Measurements from ENCODE around the gene TBC1D10B. TPM values are rescaled to one million over a fixed set of nuclear protein-coding genes. Genes with fewer than 3 reads are reported as not detected.
A peak's percentile ranks its signal among the peaks of the same experiment; 100 is the strongest.

The TBC1D10B gene
- total and polyA plus RNA-seq, 9 of the 15 experiments (the other 6 are each of a cell fraction or from before 2014, with no cell fraction given) = 2.2 to 55.4 (median 17.5) TPM

DNA sequence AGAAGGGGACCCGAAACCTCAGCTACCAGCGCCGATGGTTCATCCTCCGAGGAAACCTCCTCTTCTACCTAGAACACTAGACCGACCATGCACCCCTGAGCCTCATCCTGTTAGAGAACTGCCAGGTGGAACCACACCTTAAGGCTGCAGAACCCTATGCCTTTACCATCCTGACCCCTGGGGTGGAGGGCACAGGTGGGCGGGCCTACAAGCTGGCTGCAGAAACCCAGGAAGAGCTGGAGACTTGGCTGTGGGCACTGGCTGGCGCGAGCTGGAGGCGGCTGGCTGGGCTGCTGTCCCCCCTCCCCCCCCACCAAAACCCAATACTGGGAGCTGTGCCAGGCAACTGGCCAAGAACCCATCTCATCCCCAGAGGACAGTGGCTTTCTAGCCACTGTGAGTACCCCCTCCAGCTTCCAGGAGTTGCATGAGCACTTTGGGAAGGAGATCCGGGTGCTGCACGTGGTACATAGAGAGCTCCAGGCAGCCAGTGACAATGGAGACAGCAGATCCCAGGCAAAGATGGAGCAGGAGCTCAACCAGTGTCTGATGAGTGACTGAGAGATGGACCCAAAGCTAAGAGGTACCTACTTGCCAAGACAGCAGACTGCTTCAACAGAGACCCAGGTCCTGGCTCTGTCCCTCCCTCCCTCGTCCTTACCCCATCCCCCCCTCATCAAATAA is 13.8 kb downstream of the TBC1D10B start:
- DNase-seq (ENCODE audit: extremely low read depth in 1 of 4, low spot score in 3 of 4) (no peak), FAIRE-seq (no peak), ATAC-seq (no peak)
- ChIA-PET CTCF (ENCODE audit: low intra/inter-chr PET ratio) (no interaction called here), POLR2A (interaction anchor here (0.6 to 8.2 kb wide), 6 partner anchors 9 to 299 kb away, joined by 3 to 77 read pairs (median 4); partner anchors contain the start of gene TBC1D10B)
- Histone ChIP-seq H3K27me3 (ENCODE audit: control insufficient read depth in 2 of 2, insufficient read depth in 2 of 2, low read length in 2 of 2) (no peaks in the 10 kb centered on the region), H3K4me1 (replicated peaks in 1 of 2; ENCODE audit: control insufficient read depth in 2 of 2, insufficient read depth in 2 of 2, low read length in 2 of 2) (peaks cover 13 to 53% of the 10 kb centered on the region in 2 experiments; a peak in 4 of 5 replicates), H3K4me2 (ENCODE audit: insufficient read depth, low read length) (peak overlapping the region; percentile 99), H3K27ac (ENCODE audit: extremely low read depth, low read depth, low read length) (peak overlapping the region; percentile 99), H3K9me1 (ENCODE audit: control insufficient read depth, insufficient read depth, low read length) (no peaks in the 10 kb centered on the region), H3K9ac (ENCODE audit: insufficient read depth in 1 of 2, low read depth in 2 of 2, low read length in 2 of 2) (peak overlapping the region; percentile 96), H4K20me1 (replicated peaks; ENCODE audit: control insufficient read depth, insufficient read depth, low read length) (no peaks in the 10 kb centered on the region), H3K36me3 (ENCODE audit: control insufficient read depth, insufficient read depth, low read length) (peaks cover 69% of the 10 kb centered on the region; the same call in 2 of the 3 replicates), H2AFZ (ENCODE audit: low read depth, low read length) (no peak overlapping the region), H3K9me3 (replicated peaks; ENCODE audit: control insufficient read depth, insufficient read depth, low read depth, low read length) (no peaks in the 10 kb centered on the region), H3K79me2 (ENCODE audit: control insufficient read depth, insufficient read depth, low read length) (peaks cover 33% of the 10 kb centered on the region), H3K4me3 (no peak overlapping the region)
- WGBS (ENCODE audit: insufficient coverage, low coverage, missing lambda C conversion rate) = 84% methylated on average over 12 of the region's 12 CpGs
- intact Hi-C loops (cut with micrococcal nuclease) = loop anchor here (5.0 kb wide), 1 partner anchor 51 kb away; the partner anchor contains the start of gene ZNF771
- no TSS peak for BruUV-seq (replicated peaks)
- in situ Hi-C loops (cut with MboI) = loop anchor here (25.0 kb wide), 1 partner anchor 894 kb away; the partner anchor contains the start of genes BOLA2, SLX1B and SULT1A4
- no peak for TF ChIP-seq TOE1 (IDR thresholded peaks at IDR 0.05; ENCODE audit: borderline replicate concordance)
- TF ChIP-seq TOE1 (CRISPR knock-in tag; IDR thresholded peaks at IDR 0.05; ENCODE audit: borderline replicate concordance, low read depth) = no peak
- peak; percentile 48; the same call in 1 of the 2 replicates for TF ChIP-seq ZSCAN32 (CRISPR knock-in tag; IDR thresholded peaks at IDR 0.05)
- TF ChIP-seq ZBTB7A (IDR thresholded peaks at IDR 0.05; ENCODE audit: borderline replicate concordance, control insufficient read depth, low read depth, low read length) = 0 out of 2 replicates have a peak, but pooled peaks have one; percentile 7
- no peak for TF ChIP-seq NUFIP1 (IDR thresholded peaks at IDR 0.05; ENCODE audit: partially characterized antibody)
- no peak for TF ChIP-seq FOXJ3 (CRISPR knock-in tag; IDR thresholded peaks at IDR 0.05)

Data from K562 (cell line).